ENCODE data around the gene STX4. TPM values are rescaled to one million over a fixed set of nuclear protein-coding genes. Genes with fewer than 3 reads are reported as not detected.

STX4 gene
- total RNA-seq, 4 donors from 2014 or later, result 26.8 to 47.6 (median 39.9) TPM

DNA sequence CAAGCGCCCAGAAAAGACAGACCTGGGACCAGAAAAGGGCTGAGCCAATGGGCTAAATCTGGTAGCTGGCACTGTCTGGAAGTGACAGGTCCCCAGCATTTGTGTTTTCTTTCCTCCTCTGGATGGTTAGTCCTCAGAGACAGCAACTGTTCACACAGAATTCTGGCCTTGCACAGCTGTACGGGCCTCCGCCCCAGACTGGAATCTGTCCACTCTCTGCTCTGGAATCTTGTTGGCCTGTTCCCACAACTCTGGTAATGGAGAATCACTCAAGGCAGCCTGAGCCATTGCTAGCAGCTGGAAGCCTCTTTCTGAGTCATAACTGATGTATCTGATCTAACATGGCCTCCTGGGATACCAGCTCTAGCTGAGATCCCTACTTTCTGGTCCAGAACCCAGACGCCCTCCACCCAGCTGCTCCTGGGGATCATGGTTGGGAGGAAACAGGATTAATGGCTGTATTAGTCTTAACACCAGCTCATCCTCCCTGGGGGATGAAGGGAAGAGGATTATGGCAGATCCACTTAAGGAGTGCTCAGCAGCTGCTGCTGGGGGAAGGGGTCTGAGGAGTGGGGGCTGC, 31.6 kb downstream of the STX4 start:
- H3K4me3 ChIP-seq (replicated peaks in 1 of 3), result no peak overlapping the region
- no peak for DNase-seq
- H3K27ac ChIP-seq, result no peak overlapping the region
- H3K36me3 ChIP-seq, result peaks cover 15 to 23% of the 10 kb centered on the region in 2 donors
- 72 to 80% methylated on average over 4 of the region's 4 CpGs for WGBS, 2 donors
- H3K4me1 ChIP-seq, result no peaks in the 10 kb centered on the region
- intact Hi-C loops (cut with DNase I), result no loop called here
- no peaks in the 10 kb centered on the region for H3K27me3 ChIP-seq
- TF ChIP-seq CTCF (IDR thresholded peaks at IDR 0.05) (no peak), POLR2A (IDR thresholded peaks at IDR 0.05) (no peak)
- no peaks in the 10 kb centered on the region for H3K9me3 ChIP-seq

DNA sequence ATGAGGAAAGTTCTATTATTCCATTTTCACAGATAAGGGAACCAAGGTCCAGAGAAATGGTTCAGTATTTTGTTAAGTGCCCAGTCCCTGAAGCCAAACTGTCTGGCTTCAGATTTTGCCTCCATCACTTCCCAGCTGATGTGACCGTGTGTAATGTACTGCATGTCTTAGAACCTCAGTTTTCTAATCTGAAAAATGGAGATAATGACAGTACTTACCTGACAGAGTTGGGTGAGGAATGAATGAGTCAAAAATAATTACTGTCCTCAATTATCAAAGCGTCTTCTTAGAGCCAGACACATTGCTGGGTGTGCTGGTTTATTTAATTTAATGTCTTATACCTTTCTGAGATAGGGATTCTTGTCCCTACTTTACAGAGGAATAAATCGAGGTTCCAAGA, 34.0 kb downstream of the STX4 start:
- H3K9me3 ChIP-seq, result no peaks in the 10 kb centered on the region
- H3K4me3 ChIP-seq (replicated peaks in 1 of 3), result no peak overlapping the region
- no peak for DNase-seq
- peaks cover 6 to 8% of the 10 kb centered on the region in 2 donors for H3K36me3 ChIP-seq
- no peak overlapping the region for H3K27ac ChIP-seq
- TF ChIP-seq POLR2A (IDR thresholded peaks at IDR 0.05) (no peak), CTCF (IDR thresholded peaks at IDR 0.05) (no peak)
- intact Hi-C loops (cut with DNase I), result no loop called here
- no peaks in the 10 kb centered on the region for H3K27me3 ChIP-seq
- WGBS, 2 donors, result 89 to 93% methylated on average over 3 of the region's 3 CpGs
- H3K4me1 ChIP-seq, result peaks cover 5 to 7% of the 10 kb centered on the region in 2 donors

DNA sequence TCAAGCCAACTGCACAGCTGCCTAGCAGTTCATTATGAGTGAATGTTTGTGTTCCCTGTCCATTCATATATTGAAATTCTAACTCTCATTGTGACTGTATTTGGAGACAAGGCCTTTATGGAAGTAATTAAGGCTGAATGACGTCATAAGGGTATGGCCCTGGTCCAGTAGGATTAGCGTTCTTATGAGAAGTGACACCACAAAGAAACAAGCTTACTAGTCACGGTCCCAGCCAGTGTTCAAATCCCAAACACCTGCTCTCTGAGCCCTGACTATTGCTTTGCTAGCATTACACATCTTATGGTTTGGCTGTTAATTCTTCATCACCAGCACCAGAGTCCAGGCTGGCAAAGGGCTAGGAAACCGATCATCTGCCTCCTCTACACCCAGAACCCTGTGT, 38.5 kb downstream of the STX4 start:
- Histone ChIP-seq H3K4me3 (replicated peaks in 1 of 3) (no peak overlapping the region), H3K27ac (no peak overlapping the region), H3K27me3 (no peaks in the 10 kb centered on the region), H3K36me3 (peaks cover 2 to 6% of the 10 kb centered on the region in 2 donors), H3K4me1 (peaks cover 19 to 24% of the 10 kb centered on the region in 2 donors), H3K9me3 (no peaks in the 10 kb centered on the region)
- DNase-seq, result no peak
- 45 to 46% methylated on average over 4 of the region's 4 CpGs for WGBS, 2 donors
- intact Hi-C loops (cut with DNase I), result no loop called here
- TF ChIP-seq POLR2A (IDR thresholded peaks at IDR 0.05) (no peak), CTCF (IDR thresholded peaks at IDR 0.05) (no peak)

GRCh38 chr16:31072540-31073141, 39.3 kb downstream of the STX4 start:
- Histone ChIP-seq H3K4me3 (replicated peaks in 1 of 3) (peak overlapping the region; percentile 89 to 95 (median 95)), H3K27ac (peak overlapping the region in 2 of 3 donors; percentile 75 to 93), H3K27me3 (no peaks in the 10 kb centered on the region), H3K9me3 (no peaks in the 10 kb centered on the region), H3K36me3 (peaks cover 10 to 13% of the 10 kb centered on the region in 2 donors), H3K4me1 (peaks cover 19 to 24% of the 10 kb centered on the region in 2 donors)
- 4 to 9% methylated on average over 11 to 22 of the region's 27 CpGs for WGBS, 2 donors
- intact Hi-C loops (cut with DNase I), result no loop called here
- no peak for DNase-seq
- TF ChIP-seq POLR2A (IDR thresholded peaks at IDR 0.05), result no peak
- TF ChIP-seq CTCF (IDR thresholded peaks at IDR 0.05), result no peak

Measured in thyroid gland (tissue), 4 donors.